H1 (cell line): Measurements from ENCODE around the gene CCL17. TPM values are rescaled to one million over a fixed set of nuclear protein-coding genes. Genes with fewer than 3 reads are reported as not detected.
A peak's percentile ranks its signal among the peaks of the same experiment; 100 is the strongest.

Experiments
- CTCF ChIA-PET: fragments of 300-600 bp; sonication (Branson Sonifier 250); formaldehyde crosslinking; loops from one replicate; lab custom pipeline; 2021; ENCODE audit not compliant: partially characterized antibody; lab: Charles Lee
- POLR2A ChIA-PET: fragments of 300-600 bp; sonication (Branson Sonifier 250); formaldehyde crosslinking; loops from one replicate; lab custom pipeline; 2021; ENCODE audit warnings: inconsistent platforms; ENCODE audit not compliant: partially characterized antibody; lab: Charles Lee
- DNase-seq, 2 experiments: peaks; one replicate each; pipeline versions ENCODE4 v3.0.0 to v3.0.0-alpha.2; 2010 to 2022; ENCODE audit warnings: low spot score in 2 of 2, low read depth in 1 of 2, mixed read lengths in 1 of 2
- FAIRE-seq: peaks from 2 replicates; lab custom pipeline; 2011; peaks lifted over from hg19 to GRCh38; lab: Jason Lieb, UNC
- H2AFZ ChIP-seq: 2 replicates; pipeline ENCODE4 v1.8.1; 2012; ENCODE audit warnings: low read length, inconsistent platforms
- H2AK5ac ChIP-seq: 2 replicates; pipeline ENCODE4 v1.6.1; 2013; ENCODE audit warnings: low read depth, low read length
- H2BK120ac ChIP-seq: replicated peaks from 2 replicates; pipeline ENCODE3; 2013; ENCODE audit warnings: low read depth, low read length, inconsistent platforms
- H2BK12ac ChIP-seq: 2 replicates; pipeline ENCODE4 v1.6.1; 2013; ENCODE audit warnings: low read depth, low read length
- H2BK15ac ChIP-seq: 2 replicates; pipeline ENCODE4 v1.6.1; 2013; ENCODE audit warnings: low read length
- H2BK20ac ChIP-seq: 2 replicates; pipeline ENCODE4 v1.6.1; 2013; ENCODE audit warnings: low read length
- H2BK5ac ChIP-seq: 2 replicates; pipeline ENCODE4 v1.6.1; 2013; ENCODE audit warnings: low read depth, low read length
- H3K14ac ChIP-seq: 2 replicates; pipeline ENCODE4 v1.6.1; 2013; ENCODE audit warnings: inconsistent platforms; ENCODE audit not compliant: insufficient read length
- H3K18ac ChIP-seq: 2 replicates; pipeline ENCODE4 v1.6.1; 2013; ENCODE audit warnings: low read length; ENCODE audit errors: extremely low read depth
- H3K23ac ChIP-seq: 2 replicates; pipeline ENCODE4 v1.6.1; 2013; ENCODE audit warnings: inconsistent platforms; ENCODE audit not compliant: insufficient read length
- H3K23me2 ChIP-seq: 2 replicates; pipeline ENCODE4 v1.6.1; 2013; ENCODE audit warnings: low read depth, low read length
- H3K27ac ChIP-seq: 2 replicates; pipeline ENCODE4 v1.6.1; 2011; ENCODE audit warnings: low read depth, low read length, inconsistent platforms
- H3K27me3 ChIP-seq, 4 experiments: replicated peaks in 1 of 4; 1 replicate in 1 of 4; 2 replicates in 3 of 4; pipeline versions ENCODE4 v1.6.1 to v1.8.1; 2011 to 2013; ENCODE audit warnings: low read length in 3 of 4, mild to moderate bottlenecking in 3 of 4, inconsistent platforms in 2 of 4, mixed read lengths in 2 of 4, moderate library complexity in 1 of 4; ENCODE audit not compliant: control insufficient read depth in 3 of 4, insufficient read depth in 3 of 4; ENCODE audit errors: extremely low read depth in 1 of 4
- H3K36me3 ChIP-seq, 4 experiments: 2 replicates each; pipeline versions ENCODE4 v1.6.1 to v1.8.1; 2011 to 2013; ENCODE audit warnings: mild to moderate bottlenecking in 4 of 4, low read length in 3 of 4, moderate library complexity in 2 of 4, control low read depth in 1 of 4, inconsistent platforms in 1 of 4; ENCODE audit not compliant: insufficient read depth in 4 of 4, control insufficient read depth in 2 of 4
- H3K4ac ChIP-seq: replicated peaks from 2 replicates; pipeline ENCODE3; 2013; ENCODE audit warnings: low read length, low read depth, mixed read lengths, inconsistent platforms; ENCODE audit not compliant: insufficient read length
- H3K4me1 ChIP-seq, 4 experiments: replicated peaks in 1 of 4; 1 replicate in 1 of 4; 2 replicates in 3 of 4; pipeline versions ENCODE4 v1.6.1 to v1.8.1; 2011 to 2013; ENCODE audit warnings: low read length in 3 of 4, inconsistent platforms in 2 of 4, mixed read lengths in 1 of 4; ENCODE audit not compliant: insufficient read depth in 4 of 4, control insufficient read depth in 3 of 4
- H3K4me2 ChIP-seq, 2 experiments: 2 replicates each; pipeline versions ENCODE4 v1.6.1 to v1.8.1; 2011 to 2013; ENCODE audit warnings: low read depth in 2 of 2, low read length in 2 of 2, control low read depth in 1 of 2, inconsistent platforms in 1 of 2, mild to moderate bottlenecking in 1 of 2; ENCODE audit not compliant: insufficient read depth in 1 of 2
- H3K4me3 ChIP-seq, 4 experiments: fragments of 200-600, 300-600 bp in 1 of 4; sonication (generic), shearing (Covaris generic), sonication (Bioruptor Twin) in 1 of 4; 2 replicates each; pipeline versions ENCODE4 v1.5.1 to v1.8.1; 2011 to 2016; ENCODE audit warnings: low read length in 4 of 4, low read depth in 3 of 4, control low read depth in 2 of 4, inconsistent platforms in 2 of 4, mild to moderate bottlenecking in 2 of 4, mixed read lengths in 1 of 4, moderate library complexity in 1 of 4; ENCODE audit not compliant: insufficient read depth in 2 of 4; ENCODE audit errors: extremely low read depth in 1 of 4
- H3K56ac ChIP-seq: replicated peaks from 2 replicates; pipeline ENCODE3; 2013; ENCODE audit warnings: low read depth, mild to moderate bottlenecking, mixed read lengths, low read length, inconsistent platforms; ENCODE audit not compliant: insufficient read length
- H3K79me1 ChIP-seq: 2 replicates; pipeline ENCODE4 v1.6.1; 2013; ENCODE audit warnings: low read depth, low read length, control low read depth
- H3K79me2 ChIP-seq, 2 experiments: 2 replicates each; pipeline versions ENCODE4 v1.6.1 to v1.8.1; 2012 to 2013; ENCODE audit warnings: low read length in 2 of 2, mild to moderate bottlenecking in 2 of 2, inconsistent platforms in 1 of 2; ENCODE audit not compliant: insufficient read depth in 2 of 2, control insufficient read depth in 1 of 2
- H3K9ac ChIP-seq, 4 experiments: replicated peaks in 1 of 4; 1 replicate in 1 of 4; 2 replicates in 3 of 4; pipeline versions ENCODE4 v1.6.1 to v1.8.1; 2011 to 2013; ENCODE audit warnings: low read depth in 3 of 4, low read length in 3 of 4, control low read depth in 2 of 4, mild to moderate bottlenecking in 2 of 4, moderate library complexity in 2 of 4, inconsistent platforms in 1 of 4; ENCODE audit errors: extremely low read depth in 1 of 4
- H3K9me3 ChIP-seq, 2 experiments: 2 replicates each; pipeline versions ENCODE4 v1.6.1 to v1.8.1; 2012 to 2013; ENCODE audit warnings: mild to moderate bottlenecking in 2 of 2, moderate library complexity in 2 of 2, control low read depth in 1 of 2, inconsistent platforms in 1 of 2, low read depth in 1 of 2, low read length in 1 of 2, mixed read lengths in 1 of 2; ENCODE audit not compliant: insufficient read depth in 2 of 2
- H4K20me1 ChIP-seq, 2 experiments: replicated peaks in 1 of 2; 2 replicates each; pipeline versions ENCODE3 to v1.8.1; 2011 to 2013; ENCODE audit warnings: inconsistent platforms in 2 of 2, low read length in 2 of 2, mild to moderate bottlenecking in 1 of 2; ENCODE audit not compliant: insufficient read depth in 2 of 2, control insufficient read depth in 1 of 2
- H4K5ac ChIP-seq: 2 replicates; pipeline ENCODE4 v1.6.1; 2013; ENCODE audit warnings: low read length, low read depth, mixed read lengths, inconsistent platforms; ENCODE audit not compliant: insufficient read length
- H4K8ac ChIP-seq: 2 replicates; pipeline ENCODE4 v1.8.0; 2013; ENCODE audit warnings: mild to moderate bottlenecking, moderate library complexity, low read length, inconsistent platforms; ENCODE audit not compliant: insufficient read depth; ENCODE audit errors: extremely low read depth
- H4K91ac ChIP-seq: replicated peaks from 2 replicates; pipeline ENCODE3; 2013; ENCODE audit warnings: low read length, mixed read lengths, inconsistent platforms; ENCODE audit not compliant: insufficient read length
- ATF2 ChIP-seq: IDR thresholded peaks from 2 replicates; pipeline ENCODE4 v1.6.1; 2012; ENCODE audit warnings: low read length, inconsistent platforms
- CBX8 ChIP-seq: fragments of 300-800, 300-1000 bp; sonication (generic); IDR thresholded peaks from 2 replicates; pipeline ENCODE4 v1.7.1; 2016; ENCODE audit warnings: low read depth, low read length, borderline replicate concordance
- RNF2 ChIP-seq: fragments of 200-900, 300-1000 bp; sonication (generic); IDR thresholded peaks from 2 replicates; pipeline ENCODE4 v1.7.1; 2016; ENCODE audit warnings: borderline replicate concordance, low read depth, mild to moderate bottlenecking, antibody characterized with exemption, low read length; ENCODE audit not compliant: poor library complexity, severe bottlenecking; ENCODE audit errors: missing control alignments
- WGBS, 2 experiments: shearing (Covaris generic) in 1 of 2; methylation state at CpG; one replicate each; pipeline versions ENCODE4 v1.1.6 to v1.1.7; 2013 to 2015; ENCODE audit warnings: low lambda C conversion rate in 2 of 2, mixed read lengths in 2 of 2, inconsistent platforms in 1 of 2, low coverage in 1 of 2, missing lambda C conversion rate in 1 of 2; ENCODE audit not compliant: insufficient replicate concordance in 2 of 2, insufficient coverage in 1 of 2, insufficient read length in 1 of 2; ENCODE audit errors: extremely low coverage in 1 of 2, missing lambda C conversion rate in 1 of 2; 5-methylcytosine and 5-hydroxymethylcytosine counted together
- polyA plus RNA-seq, 7 experiments: library from polyadenylated mRNA; depleted of rRNA in 3 of 7; stranded (reverse) in 5 of 7; unstranded in 2 of 7; fragments of >200 nt in 5 of 7; fragments of 200-250 nt in 2 of 7; gene quantifications; 1 replicate in 5 of 7; 2 replicates in 1 of 7; 4 replicates in 1 of 7; pipeline versions ENCODE4 v1.2.1 to v1.2.3, GENCODE V29; 2011 to 2013; ENCODE audit warnings: missing spikeins in 2 of 7, mixed read lengths in 2 of 7
- total RNA-seq: library from RNA; stranded (reverse); fragmentation: NEBNext Ultra II Directional; extraction: Animal tissue kit (Norgen Biotek cat#: 25700); gene quantifications from 2 replicates; pipeline ENCODE4 v1.2.1, GENCODE V29; 2021

Gene CCL17
- total and polyA plus RNA-seq, 2 of the 8 experiments (the other 6 are each of a cell fraction or from before 2014, with no cell fraction given): not detected

GRCh38 chr16:57357330-57358085 lies 47.1 kb upstream of the CCL17 start:
- Histone ChIP-seq H3K14ac (no peak overlapping the region), H2BK5ac (no peak overlapping the region), H3K4me1 (peaks cover 0 to 2% (median 0%) of the 10 kb centered on the region in 4 experiments; a peak in 2 of 7 replicates), H3K9ac (no peak overlapping the region), H3K27ac (no peak overlapping the region), H3K4me2 (no peak overlapping the region), H2BK120ac (no peak overlapping the region), H2BK20ac (no peak overlapping the region), H3K4me3 (no peak overlapping the region), H4K8ac (peak overlapping the region; percentile 48; the same call in 1 of the 2 replicates), H3K79me2 (no peaks in the 10 kb centered on the region), H3K36me3 (no peaks in the 10 kb centered on the region), H3K79me1 (no peaks in the 10 kb centered on the region), H3K4ac (no peak overlapping the region), H4K91ac (no peak overlapping the region), H4K20me1 (no peaks in the 10 kb centered on the region), H3K27me3 (no peaks in the 10 kb centered on the region), H2AK5ac (no peak overlapping the region), H2BK12ac (0 out of 2 replicates have a peak overlapping the region, but pooled peaks have one; percentile 33), H2AFZ (no peak overlapping the region), H2BK15ac (no peak overlapping the region; the same call in 1 of the 2 replicates), H4K5ac (no peak overlapping the region), H3K18ac (no peak overlapping the region), H3K56ac (no peak overlapping the region), H3K23me2 (no peaks in the 10 kb centered on the region; the same call in 1 of the 2 replicates), H3K9me3 (no peaks in the 10 kb centered on the region), H3K23ac (no peak overlapping the region)
- FAIRE-seq: no peak
- 84% methylated on average over 8 of the region's 9 CpGs; no CpG with 5 or more reads in 1 of the 2 experiments for WGBS, 2 experiments
- no peak for DNase-seq
- POLR2A ChIA-PET: no interaction called here
- CTCF ChIA-PET: interaction anchor here (1.0 to 3.4 kb wide), 2 partner anchors 12 to 36 kb away, joined by 4 to 11 read pairs; no protein-coding TSS in a partner anchor
- no peak for TF ChIP-seq RNF2
- TF ChIP-seq ATF2: no peak
- TF ChIP-seq CBX8: no peak
